Lung (tissue), 12 donors: ENCODE results near the gene MANEAL. TPM values are rescaled to one million over a fixed set of nuclear protein-coding genes. Genes with fewer than 3 reads are reported as not detected.

Experiments
- ATAC-seq: fragments of 200-7000 bp; cut with Tn5 transposase; one replicate; pipeline ENCODE4 v1.9.1; 2020; ENCODE audit warnings: moderate number of reproducible peaks; ENCODE audit not compliant: insufficient read depth, low FRiP score
- DNase-seq, 3 donors: peaks; one replicate each; pipeline ENCODE4 v3.0.0-alpha.2; 2013 to 2017
- H3K27ac ChIP-seq, 2 donors: one replicate each; pipeline ENCODE4 v1.5.1; 2013; ENCODE audit warnings: mild to moderate bottlenecking in 2 of 2, moderate library complexity in 2 of 2, control low read depth in 1 of 2, inconsistent platforms in 1 of 2, low read depth in 1 of 2, low read length in 1 of 2
- H3K27me3 ChIP-seq, 3 donors: one replicate each; pipeline ENCODE4 v1.5.1; 2013; ENCODE audit warnings: low read length in 2 of 3; ENCODE audit not compliant: control insufficient read depth in 3 of 3, insufficient read depth in 3 of 3
- H3K36me3 ChIP-seq, 4 donors: one replicate each; pipeline ENCODE4 v1.5.1; 2013; ENCODE audit warnings: low read length in 4 of 4, mild to moderate bottlenecking in 1 of 4, moderate library complexity in 1 of 4; ENCODE audit not compliant: control insufficient read depth in 4 of 4, insufficient read depth in 4 of 4
- H3K4me1 ChIP-seq, 5 donors: one replicate each; pipeline ENCODE4 v1.5.1; 2013; ENCODE audit warnings: low read length in 5 of 5, mild to moderate bottlenecking in 2 of 5, moderate library complexity in 1 of 5; ENCODE audit not compliant: control insufficient read depth in 5 of 5, insufficient read depth in 5 of 5
- H3K4me3 ChIP-seq: one replicate; pipeline ENCODE4 v1.5.1; 2013; ENCODE audit warnings: mild to moderate bottlenecking, control low read depth, moderate library complexity
- H3K9ac ChIP-seq, 2 donors: one replicate each; pipeline ENCODE4 v1.5.1; 2013; ENCODE audit warnings: low read length in 2 of 2, control low read depth in 1 of 2; ENCODE audit not compliant: insufficient read depth in 1 of 2
- H3K9me3 ChIP-seq, 4 donors: one replicate each; pipeline ENCODE4 v1.5.1; 2013; ENCODE audit warnings: low read length in 3 of 4, mild to moderate bottlenecking in 1 of 4, moderate library complexity in 1 of 4; ENCODE audit not compliant: control insufficient read depth in 4 of 4, insufficient read depth in 3 of 4
- WGBS, 2 donors: extraction: QIAGEN DNeasy Blood & Tissue Kit; methylation state at CpG; one replicate each; pipeline ENCODE4 v1.1.7; 2013; 5-methylcytosine and 5-hydroxymethylcytosine counted together
- polyA plus RNA-seq, 2 donors: library from polyadenylated mRNA; stranded (reverse); fragments of 200-250 nt; gene quantifications; one replicate each; pipeline ENCODE4 v1.2.1, GENCODE V29; 2013
- total RNA-seq, 2 donors: library from RNA; depleted of rRNA in 1 of 2; stranded (reverse); fragments of >200 nt in 1 of 2; gene quantifications; one replicate each; pipeline ENCODE4 v1.2.1, GENCODE V29; 2014 to 2021
- TF ChIP-seq, protein P1 (sequence below): IDR thresholded peaks from 2 replicates; pipeline ENCODE4 v1.5.1; 2012; ENCODE audit warnings: mild to moderate bottlenecking; ENCODE audit errors: control extremely low read depth, extremely low read depth
- donor health status: control.
- donor health status: control.
- donor health status: Bipolar disorder and iron deficiency.
- donor health status: healthy.
- donor health status: DM: yes; HTN: yes; CAD: no.

MANEAL gene
- total and polyA plus RNA-seq, 4 donors: 2.3 to 8.1 (median 3.4) TPM

DNA sequence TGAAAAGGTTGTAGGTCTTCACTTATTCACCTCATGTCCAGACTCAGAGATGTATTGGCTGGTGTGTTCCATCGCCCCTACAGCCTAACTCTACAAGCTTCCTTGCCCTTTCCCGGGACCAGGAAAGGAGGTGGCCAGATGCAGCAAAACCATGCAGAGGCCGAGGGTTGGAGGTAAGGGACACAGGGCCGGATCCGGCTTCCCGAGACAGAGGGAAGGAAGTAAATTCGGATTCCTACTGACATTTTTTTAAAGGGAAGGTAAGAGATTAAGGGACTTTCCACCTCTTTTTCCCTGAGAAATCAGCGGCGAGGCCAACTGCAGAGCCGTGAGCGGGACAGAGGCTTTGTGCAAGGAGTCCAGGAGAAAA, 41.4 kb upstream of the MANEAL start:
- no peak overlapping the region for H3K4me3 ChIP-seq
- 22 to 28% methylated on average over 11 of the region's 11 CpGs for WGBS, 2 donors
- H3K9ac ChIP-seq: no peak overlapping the region
- ATAC-seq (no peak), DNase-seq (no peak)
- no peaks in the 10 kb centered on the region for H3K36me3 ChIP-seq
- peaks cover 0 to 9% (median 0%) of the 10 kb centered on the region in 5 donors for H3K4me1 ChIP-seq
- peaks cover 0 to 6% (median 0%) of the 10 kb centered on the region in 4 donors for H3K9me3 ChIP-seq
- H3K27ac ChIP-seq: no peak overlapping the region
- TF ChIP-seq, protein P1, sequence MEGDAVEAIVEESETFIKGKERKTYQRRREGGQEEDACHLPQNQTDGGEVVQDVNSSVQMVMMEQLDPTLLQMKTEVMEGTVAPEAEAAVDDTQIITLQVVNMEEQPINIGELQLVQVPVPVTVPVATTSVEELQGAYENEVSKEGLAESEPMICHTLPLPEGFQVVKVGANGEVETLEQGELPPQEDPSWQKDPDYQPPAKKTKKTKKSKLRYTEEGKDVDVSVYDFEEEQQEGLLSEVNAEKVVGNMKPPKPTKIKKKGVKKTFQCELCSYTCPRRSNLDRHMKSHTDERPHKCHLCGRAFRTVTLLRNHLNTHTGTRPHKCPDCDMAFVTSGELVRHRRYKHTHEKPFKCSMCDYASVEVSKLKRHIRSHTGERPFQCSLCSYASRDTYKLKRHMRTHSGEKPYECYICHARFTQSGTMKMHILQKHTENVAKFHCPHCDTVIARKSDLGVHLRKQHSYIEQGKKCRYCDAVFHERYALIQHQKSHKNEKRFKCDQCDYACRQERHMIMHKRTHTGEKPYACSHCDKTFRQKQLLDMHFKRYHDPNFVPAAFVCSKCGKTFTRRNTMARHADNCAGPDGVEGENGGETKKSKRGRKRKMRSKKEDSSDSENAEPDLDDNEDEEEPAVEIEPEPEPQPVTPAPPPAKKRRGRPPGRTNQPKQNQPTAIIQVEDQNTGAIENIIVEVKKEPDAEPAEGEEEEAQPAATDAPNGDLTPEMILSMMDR: no peak
- H3K27me3 ChIP-seq: peaks cover 13 to 54% (median 19%) of the 10 kb centered on the region in 3 donors

GRCh38 chr1:37752583-37753471, 40.8 kb upstream of the MANEAL start:
- peaks cover 13 to 58% (median 19%) of the 10 kb centered on the region in 3 donors for H3K27me3 ChIP-seq
- peak overlapping the region; percentile 39 for H3K4me3 ChIP-seq
- ATAC-seq: peak; percentile 47
- H3K27ac ChIP-seq: no peak overlapping the region
- peaks cover 0 to 6% (median 0%) of the 10 kb centered on the region in 4 donors for H3K9me3 ChIP-seq
- peaks cover 0 to 9% (median 0%) of the 10 kb centered on the region in 5 donors for H3K4me1 ChIP-seq
- H3K9ac ChIP-seq: no peak overlapping the region
- DNase-seq: peak in 1 of 3 donors; percentile 12
- TF ChIP-seq, protein P1: no peak
- 2 to 3% methylated on average over 65 to 105 of the region's 105 CpGs for WGBS, 2 donors
- no peaks in the 10 kb centered on the region for H3K36me3 ChIP-seq

DNA sequence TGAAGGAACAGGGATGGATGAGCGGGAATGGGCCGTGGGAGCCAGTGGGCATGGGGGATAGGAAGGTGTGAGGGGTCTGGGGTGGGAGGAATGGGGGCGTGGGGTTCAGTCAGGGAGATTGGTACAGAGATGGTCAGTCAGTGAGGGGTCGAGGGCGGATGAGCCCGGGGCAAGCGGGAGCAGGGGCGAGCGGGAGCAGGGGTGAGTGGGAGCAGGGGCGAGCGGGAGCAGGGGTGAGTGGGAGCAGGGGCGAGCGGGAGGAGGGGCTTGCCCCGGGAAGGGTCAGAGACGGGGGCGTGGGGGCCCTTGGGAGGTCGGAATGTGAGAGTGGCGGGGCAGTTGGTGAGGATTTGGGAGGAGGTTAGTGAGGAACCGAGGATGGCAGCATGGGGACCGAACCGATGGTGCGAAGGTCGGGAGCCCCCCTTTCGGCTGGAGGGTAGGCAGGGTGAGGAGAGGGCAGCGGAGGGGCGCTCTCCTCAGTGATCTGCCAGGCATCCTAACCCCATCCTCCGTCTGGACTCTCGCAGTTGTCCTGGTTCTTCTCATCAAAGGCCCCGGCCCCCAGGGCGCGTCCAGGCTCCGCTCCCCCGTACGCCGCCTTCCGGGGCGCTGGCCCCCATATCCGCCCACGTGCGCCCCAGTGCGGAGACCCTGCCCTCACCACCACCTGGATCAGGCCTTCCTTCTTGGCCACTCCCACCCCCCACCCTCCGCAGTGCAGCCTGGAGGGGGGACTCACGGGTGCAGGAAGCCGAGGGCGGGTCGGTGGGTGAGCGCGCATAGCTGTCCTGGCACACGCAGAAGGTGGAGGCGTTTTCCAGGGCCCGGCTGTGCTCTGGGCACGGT, 40.0 kb upstream of the MANEAL start:
- WGBS, 2 donors: 6% methylated on average over 46 to 52 of the region's 52 CpGs
- no peaks in the 10 kb centered on the region for H3K36me3 ChIP-seq
- TF ChIP-seq, protein P1: no peak
- peaks cover 0 to 6% (median 0%) of the 10 kb centered on the region in 4 donors for H3K9me3 ChIP-seq
- no peak overlapping the region for H3K27ac ChIP-seq
- H3K27me3 ChIP-seq: peaks cover 13 to 64% (median 20%) of the 10 kb centered on the region in 3 donors
- no peak overlapping the region for H3K9ac ChIP-seq
- no peak for ATAC-seq
- H3K4me3 ChIP-seq: no peak overlapping the region
- H3K4me1 ChIP-seq: peaks cover 0 to 9% (median 0%) of the 10 kb centered on the region in 5 donors
- DNase-seq: no peak
